ENCODE results near the gene KBTBD8.

- TF ChIP-seq POLR2AphosphoS5 (IDR thresholded peaks at IDR 0.05) (no peak), CTCF (IDR thresholded peaks at IDR 0.05) (no peak), POLR2A (IDR thresholded peaks at IDR 0.05) (no peak)
These were observed 13.5 kb downstream of the KBTBD8 start for GRCh38 chr3:67011414-67012131.
